ENCODE data around the gene GATA5. TPM values are rescaled to one million over a fixed set of nuclear protein-coding genes. Genes with fewer than 3 reads are reported as not detected.

Gene GATA5
- total RNA-seq, 2 donors from 2014 or later = not detected

DNA sequence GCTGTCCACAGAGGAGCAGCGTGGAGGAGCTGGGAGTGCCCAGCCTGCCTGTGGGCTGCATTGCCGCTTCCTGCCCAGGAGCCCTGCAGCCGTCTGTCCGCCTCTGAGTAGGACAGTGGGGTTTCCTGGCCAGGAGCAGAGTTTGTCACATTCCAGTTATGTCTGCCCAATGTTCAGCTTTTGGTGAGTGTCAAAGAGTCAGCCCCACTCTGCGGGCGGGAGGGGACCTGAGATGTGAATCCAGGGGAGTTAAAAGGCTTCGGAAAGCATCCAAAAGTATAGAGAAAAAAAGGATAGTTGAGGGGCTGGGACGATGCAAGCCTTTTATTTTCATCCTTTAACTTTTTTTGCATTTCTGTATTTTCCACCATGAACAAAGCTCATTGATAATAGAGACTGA lies 7.2 kb upstream of the GATA5 start:
- ATAC-seq (no peak), DNase-seq (ENCODE audit: low spot score in 2 of 2) (no peak)
- Mint-ChIP-seq H3K36me3 (no peaks in the 10 kb centered on the region), H3K9me3 (no peaks in the 10 kb centered on the region), H3K27ac (no peak overlapping the region)

DNA sequence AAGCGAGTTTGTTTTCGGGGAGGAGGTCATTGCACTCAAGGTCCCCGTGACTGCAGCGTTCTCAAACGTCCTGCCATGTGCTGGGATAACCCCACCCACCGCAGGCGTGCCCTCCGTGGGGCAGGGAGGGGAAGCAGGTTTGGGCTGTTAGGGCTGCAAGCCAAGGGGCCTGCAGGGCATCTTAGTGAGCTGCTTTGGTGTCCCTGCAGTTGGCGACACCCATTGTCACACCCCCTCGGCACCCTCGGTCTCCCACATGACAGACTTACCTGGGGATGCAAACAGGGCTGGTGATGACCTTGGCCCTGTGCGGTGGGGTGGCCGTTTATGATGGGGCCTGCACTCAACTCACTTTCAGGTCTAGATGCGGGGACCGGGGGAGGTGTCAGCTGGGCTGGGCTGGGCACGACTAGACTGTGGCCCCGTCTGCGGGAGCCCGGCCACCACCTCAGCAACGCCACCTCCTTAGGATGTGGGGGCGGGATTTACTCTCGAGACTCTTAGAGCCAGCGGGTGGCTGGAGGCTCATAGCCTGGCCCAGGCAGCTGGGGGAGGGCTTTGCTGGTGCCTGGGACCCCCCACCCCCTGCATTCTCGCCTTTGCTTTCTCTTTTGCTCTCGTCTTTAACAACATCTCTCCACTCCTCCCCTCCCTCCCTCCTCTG lies 6.5 kb upstream of the GATA5 start:
- no peaks in the 10 kb centered on the region for H3K36me3 Mint-ChIP-seq
- H3K9me3 Mint-ChIP-seq = no peaks in the 10 kb centered on the region
- H3K27ac Mint-ChIP-seq = no peak overlapping the region
- DNase-seq (ENCODE audit: low spot score in 2 of 2) (no peak), ATAC-seq (no peak)

DNA sequence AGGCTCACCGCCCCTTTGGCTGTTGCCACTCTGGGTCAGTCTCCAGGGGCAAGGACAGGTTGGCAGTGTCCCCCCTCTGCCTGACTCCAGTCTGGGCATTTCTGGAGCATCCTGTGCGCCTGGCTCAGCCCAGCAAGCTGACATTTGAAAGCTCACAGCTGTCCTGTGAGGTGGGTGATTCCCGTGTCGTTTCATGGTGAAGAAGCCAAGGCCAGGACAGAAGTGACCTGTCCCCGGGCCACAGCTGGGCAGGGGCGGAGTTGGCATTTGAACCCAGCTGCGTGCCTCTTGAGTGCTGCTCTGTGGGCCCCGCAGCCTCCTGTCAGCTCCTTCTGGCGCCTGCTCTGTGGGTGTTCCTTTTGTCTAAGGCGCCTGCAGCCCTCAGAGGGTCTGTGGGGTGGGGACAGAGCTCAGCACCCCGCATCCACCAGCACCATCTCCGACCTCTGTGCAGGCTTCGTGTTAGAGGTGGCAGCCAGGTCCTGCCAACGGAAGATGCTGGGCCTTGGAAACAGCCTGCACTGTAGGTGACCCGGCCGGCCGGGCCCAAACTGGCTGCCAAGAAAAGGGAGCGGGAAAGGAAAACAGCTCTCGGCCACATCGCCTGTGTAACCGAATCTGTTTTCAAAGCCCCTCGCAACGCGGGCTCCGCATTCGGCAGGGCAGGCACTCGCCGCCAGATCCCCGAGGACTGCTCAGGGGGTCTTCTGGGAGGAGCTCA lies 5.8 kb upstream of the GATA5 start:
- H3K27ac Mint-ChIP-seq = no peak overlapping the region

DNA sequence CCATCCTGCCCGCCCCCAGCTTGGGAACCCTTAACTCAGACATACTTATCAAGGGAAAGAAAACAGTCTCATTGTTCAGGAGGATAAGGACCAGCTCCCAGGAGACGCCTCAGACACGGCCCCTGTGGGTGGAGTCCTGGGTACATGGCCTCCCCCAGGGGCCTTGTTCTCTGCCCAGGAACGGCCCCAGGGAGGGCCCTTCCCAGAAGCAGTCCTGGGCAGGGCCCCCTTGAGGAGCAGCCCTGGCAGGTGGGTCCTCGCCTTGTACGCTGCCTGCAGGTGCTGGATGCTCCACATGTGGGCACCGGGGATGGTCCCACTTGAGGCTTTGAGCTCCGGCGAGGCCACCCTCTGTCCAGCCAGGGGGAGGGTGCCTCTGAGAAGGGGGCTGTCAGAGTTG lies 4.5 kb upstream of the GATA5 start:
- Mint-ChIP-seq H3K9me3 (no peaks in the 10 kb centered on the region), H3K36me3 (no peaks in the 10 kb centered on the region), H3K27ac (no peak overlapping the region)
- no peak for ATAC-seq
- no peak for DNase-seq (ENCODE audit: low spot score in 2 of 2)

More for the DNA sequence above, 5.8 kb upstream of the GATA5 start:
- no peak for ATAC-seq
- DNase-seq (ENCODE audit: low spot score in 2 of 2) = no peak
- Mint-ChIP-seq H3K9me3 (no peaks in the 10 kb centered on the region), H3K36me3 (no peaks in the 10 kb centered on the region)

DNA sequence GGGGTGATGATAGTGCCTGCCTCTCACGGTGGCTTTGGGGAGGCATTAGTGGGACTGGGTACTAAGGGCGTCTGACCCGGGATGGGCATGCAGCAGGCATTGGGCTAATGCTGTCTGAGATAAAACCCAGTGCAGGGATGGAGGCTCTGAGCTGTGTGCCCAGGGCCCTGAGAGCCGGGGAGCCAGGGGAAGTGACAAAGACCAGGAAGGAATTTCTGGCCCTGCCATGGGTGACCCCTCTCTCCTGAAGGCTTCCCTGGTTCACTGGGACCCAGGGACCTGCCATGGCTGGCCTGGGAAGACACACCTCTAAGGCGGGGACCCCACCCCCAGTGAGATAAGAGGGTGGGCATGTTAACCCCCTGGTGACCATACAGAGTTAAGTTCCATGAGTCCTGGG lies 3.9 kb upstream of the GATA5 start:
- ATAC-seq (no peak), DNase-seq (ENCODE audit: low spot score in 2 of 2) (no peak)
- H3K9me3 Mint-ChIP-seq = no peaks in the 10 kb centered on the region
- no peak overlapping the region for H3K27ac Mint-ChIP-seq
- no peaks in the 10 kb centered on the region for H3K36me3 Mint-ChIP-seq

DNA sequence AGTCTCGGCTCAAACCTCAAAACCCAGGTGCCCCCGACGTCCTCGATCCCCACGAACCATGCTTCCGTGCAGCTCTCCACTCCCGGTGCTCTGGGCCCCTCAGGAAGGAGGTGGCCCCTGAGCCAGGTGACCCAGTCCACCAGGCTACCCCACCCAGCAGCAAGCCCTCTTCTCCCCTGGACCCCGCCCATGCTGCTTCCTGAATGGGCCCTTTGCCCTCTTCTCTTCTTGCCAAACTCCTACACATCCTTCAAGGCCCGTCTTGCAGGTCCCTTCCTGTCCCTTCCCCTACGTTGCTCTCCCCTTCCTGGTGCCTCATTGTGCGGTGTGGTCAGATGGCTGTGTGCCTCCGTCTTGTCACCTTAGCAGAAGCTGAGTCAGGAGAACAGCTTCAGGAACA lies 3.4 kb upstream of the GATA5 start:
- H3K9me3 Mint-ChIP-seq = no peaks in the 10 kb centered on the region
- no peak overlapping the region for H3K27ac Mint-ChIP-seq
- no peaks in the 10 kb centered on the region for H3K36me3 Mint-ChIP-seq
- ATAC-seq = no peak
- DNase-seq (ENCODE audit: low spot score in 2 of 2) = no peak

DNA sequence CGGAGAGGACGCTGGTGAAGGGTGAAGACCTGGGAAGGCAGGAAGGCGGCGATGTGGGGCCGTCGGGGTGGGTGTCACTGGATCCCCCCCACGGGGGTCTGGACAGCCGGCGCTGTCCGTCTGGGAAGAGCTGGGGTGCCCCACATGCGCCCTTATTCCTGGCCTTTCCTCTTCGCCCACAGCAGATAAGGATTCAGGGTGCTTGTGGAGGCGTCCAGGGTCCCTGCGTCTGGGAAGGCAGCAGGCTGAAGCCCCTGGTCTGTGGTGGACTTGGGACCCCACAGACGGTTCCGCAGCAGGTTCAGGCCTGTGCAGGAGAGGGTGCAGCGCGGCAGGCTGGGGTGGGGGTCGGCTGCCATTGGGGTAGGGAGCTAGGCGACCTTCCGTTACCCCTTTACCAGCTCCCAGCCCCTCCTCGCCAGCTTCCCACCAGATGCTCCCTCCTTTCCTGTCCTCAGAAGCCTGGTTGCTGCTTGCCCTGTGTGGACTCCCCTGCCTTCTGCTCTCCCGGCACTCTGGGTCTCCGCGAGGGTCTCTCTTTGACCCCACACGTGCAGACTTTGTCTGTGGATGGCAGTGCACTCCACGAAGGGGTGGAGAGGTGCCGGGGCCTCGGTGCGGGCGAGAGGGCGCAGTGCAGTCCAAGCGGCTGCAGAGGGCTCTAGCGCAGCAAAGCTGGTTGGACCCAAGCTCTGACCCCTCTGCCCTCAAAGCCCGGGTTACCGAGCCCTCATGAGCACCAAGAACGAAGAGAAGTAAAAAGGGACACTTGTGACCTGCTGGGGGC lies 2.1 kb upstream of the GATA5 start:
- ATAC-seq (no peak), DNase-seq (ENCODE audit: low spot score in 2 of 2) (no peak)
- Mint-ChIP-seq H3K9me3 (no peaks in the 10 kb centered on the region), H3K36me3 (no peaks in the 10 kb centered on the region), H3K27ac (no peak overlapping the region)

DNA sequence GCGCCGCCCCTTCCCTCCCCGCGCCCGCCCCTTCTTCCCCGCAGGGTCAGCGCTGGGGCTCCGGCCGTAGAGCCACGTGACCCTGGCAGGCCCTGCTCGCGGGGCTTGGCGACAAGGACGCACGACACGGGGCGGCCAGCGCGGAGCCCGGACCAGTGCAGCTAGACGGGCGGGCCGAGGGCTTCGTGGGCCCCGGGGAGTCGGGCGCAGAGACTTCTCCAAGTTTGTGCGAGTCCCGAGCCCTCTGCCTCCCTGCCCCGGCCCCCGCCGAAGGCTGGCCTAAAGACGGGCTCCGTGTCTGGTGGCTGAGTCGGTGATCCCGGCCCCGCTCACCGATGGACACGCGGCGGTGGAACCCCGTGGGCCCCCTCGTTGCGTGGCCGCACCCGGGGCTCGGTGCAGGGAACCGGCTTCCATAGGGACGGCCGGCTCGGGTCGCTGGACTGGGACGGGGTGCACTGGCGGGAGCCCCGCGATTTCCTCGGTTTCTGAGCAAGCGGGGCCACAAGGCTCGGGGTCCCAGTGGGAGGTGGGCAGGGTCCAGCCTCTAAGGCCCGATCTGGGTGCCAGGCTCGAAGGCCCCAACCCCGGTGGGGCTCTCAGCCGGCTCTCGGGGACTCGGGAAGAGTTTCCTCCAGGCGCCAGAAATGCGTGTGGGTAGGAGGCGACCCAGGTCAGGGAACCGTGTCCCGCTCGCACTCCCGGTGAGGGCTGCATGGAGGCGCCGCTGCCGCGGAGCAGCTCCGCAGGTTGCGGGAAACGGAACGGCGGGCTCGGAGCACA lies 452 bp upstream of the GATA5 start:
- Mint-ChIP-seq H3K9me3 (no peaks in the 10 kb centered on the region), H3K36me3 (no peaks in the 10 kb centered on the region), H3K27ac (no peak overlapping the region)
- ATAC-seq = peak in 1 of 2 donors; percentile 31
- no peak for DNase-seq (ENCODE audit: low spot score in 2 of 2)

DNA sequence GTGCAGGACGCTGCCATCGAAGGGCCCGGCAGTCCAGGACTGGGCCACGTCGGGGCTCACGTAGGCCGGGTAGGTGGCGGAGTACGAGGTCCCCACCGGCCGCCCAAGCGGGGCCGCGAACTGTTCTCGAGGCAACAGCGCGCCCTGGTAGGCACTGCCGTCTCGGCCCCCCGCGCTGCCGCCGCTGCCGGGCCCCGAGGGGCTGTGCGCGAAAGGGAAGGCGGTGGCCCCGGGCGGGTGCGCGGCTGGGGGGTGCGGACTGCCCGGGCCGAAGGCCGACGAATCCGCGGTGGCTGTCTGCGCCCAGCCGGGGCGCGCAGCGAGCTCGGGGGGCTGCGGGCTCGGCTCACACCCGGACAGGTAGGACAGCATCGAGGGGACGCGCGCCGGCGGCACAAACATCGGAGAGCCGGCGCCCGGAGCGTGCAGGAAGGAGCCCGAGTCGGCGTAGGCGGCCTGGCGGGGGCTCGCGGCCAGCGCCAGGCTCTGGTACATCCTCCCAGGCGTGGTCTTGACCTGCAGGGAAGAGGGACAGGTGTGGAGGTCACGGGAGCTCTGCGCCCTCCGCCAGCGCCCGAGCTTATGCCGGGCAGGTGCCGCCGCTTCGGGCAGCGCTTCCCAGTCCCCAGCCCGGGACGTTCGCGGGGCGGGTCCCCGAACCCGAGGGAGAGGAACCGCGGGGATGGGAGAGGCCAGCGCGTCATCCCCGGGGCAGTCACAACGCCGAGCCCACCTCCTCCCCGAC lies 596 bp downstream of the GATA5 start:
- no peaks in the 10 kb centered on the region for H3K9me3 Mint-ChIP-seq
- H3K27ac Mint-ChIP-seq = no peak overlapping the region
- no peaks in the 10 kb centered on the region for H3K36me3 Mint-ChIP-seq
- no peak for DNase-seq (ENCODE audit: low spot score in 2 of 2)
- ATAC-seq = no peak

DNA sequence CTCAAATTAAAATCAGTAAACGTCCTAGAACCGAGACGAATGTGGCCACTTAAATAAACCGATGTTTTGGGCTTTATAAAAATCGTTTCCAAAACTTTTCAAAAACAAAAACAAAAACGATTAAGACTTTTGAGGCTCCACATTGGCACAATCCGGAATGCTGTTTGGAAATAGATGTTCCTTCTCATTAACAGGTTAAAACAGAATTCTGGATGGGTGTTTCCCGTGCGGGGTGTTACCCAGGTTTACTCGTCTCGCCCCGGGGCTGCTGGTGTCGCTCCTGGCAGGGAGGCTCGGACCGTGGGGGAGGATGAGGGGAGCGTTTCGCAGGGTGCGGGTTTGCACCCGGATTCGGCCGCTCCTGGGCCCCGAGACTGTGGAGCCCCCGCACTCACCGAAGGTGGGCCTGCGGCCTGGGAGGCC lies 1.2 kb downstream of the GATA5 start:
- ATAC-seq (no peak), DNase-seq (ENCODE audit: low spot score in 2 of 2) (no peak)
- no peaks in the 10 kb centered on the region for H3K9me3 Mint-ChIP-seq
- H3K36me3 Mint-ChIP-seq = no peaks in the 10 kb centered on the region
- no peak overlapping the region for H3K27ac Mint-ChIP-seq

DNA sequence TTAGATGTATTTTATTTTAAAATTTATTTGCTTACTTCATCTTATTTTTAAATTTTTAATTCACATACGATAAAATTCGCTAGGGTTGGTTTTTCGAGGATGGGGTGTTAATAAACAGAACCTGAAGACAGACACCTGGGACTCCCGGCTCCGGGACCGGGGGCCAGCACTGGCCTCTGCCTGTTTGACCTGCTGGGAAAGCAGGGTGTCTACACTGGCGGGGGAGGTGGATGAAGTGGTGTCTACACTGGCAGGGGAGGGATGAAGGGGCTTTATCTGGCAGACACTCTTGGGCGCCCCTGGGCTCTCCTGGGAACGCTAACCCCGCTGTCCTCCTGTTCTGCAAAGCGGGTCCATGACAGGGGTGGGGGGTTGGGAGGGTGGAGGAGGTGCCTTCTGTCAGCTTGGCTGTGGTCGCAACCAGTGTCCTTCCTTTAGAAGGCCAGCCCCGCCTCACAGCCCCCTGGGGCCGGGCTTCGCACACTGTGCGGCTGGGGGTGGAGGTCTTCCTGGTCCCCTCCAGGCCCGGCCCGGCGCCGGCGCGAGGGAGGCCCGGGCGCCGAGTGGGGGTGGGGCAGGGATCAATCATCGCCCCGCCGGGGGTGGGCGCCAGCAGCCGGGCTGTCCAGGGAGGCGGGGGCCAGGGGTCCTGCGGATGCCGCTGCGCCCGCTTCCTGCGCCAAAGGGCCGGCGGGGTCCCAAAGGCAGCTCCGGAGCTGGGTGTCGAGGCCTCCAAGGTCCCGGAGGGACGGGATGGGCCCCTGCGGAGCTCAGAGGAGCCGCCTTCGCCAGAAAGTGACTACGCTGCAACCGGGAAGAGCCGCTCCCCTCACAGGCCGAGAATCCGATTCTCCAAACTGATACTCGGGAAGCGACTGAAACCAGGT lies 1.8 kb downstream of the GATA5 start:
- no peaks in the 10 kb centered on the region for H3K9me3 Mint-ChIP-seq
- ATAC-seq (no peak), DNase-seq (ENCODE audit: low spot score in 2 of 2) (no peak)
- no peaks in the 10 kb centered on the region for H3K36me3 Mint-ChIP-seq
- no peak overlapping the region for H3K27ac Mint-ChIP-seq

DNA sequence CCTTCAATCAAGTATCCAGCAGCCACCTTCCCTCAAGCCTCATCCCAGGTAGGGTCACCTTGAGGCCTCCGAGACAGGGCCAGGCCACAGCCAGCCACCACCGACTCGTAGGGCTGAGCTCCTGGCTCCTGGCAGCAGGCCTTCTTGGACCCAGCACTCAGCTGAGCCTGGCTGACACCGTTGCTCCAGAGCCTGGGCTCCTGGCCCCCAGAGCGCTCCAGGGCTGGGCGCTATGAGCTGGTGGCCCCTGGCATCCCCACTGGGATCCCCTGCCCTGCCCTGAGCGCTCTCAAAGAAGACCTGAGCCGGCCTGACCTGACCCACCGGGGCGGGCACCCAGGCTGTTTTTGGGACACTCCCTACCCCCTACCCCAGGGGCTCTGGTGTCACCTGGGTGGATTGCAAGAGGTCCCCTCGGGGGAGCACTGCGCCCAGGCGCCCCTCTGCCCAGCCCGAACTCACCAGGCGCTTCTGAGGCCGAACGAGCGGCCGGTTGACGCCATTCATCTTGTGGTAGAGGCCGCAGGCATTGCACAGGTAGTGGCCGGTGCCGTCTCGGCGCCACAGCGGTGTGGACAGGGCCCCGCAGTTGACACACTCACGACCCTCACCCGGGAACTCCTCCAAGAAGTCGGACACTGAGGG lies 2.7 kb downstream of the GATA5 start:
- no peak overlapping the region for H3K27ac Mint-ChIP-seq
- ATAC-seq (no peak), DNase-seq (ENCODE audit: low spot score in 2 of 2) (no peak)
- H3K36me3 Mint-ChIP-seq = no peaks in the 10 kb centered on the region
- H3K9me3 Mint-ChIP-seq = no peaks in the 10 kb centered on the region

DNA sequence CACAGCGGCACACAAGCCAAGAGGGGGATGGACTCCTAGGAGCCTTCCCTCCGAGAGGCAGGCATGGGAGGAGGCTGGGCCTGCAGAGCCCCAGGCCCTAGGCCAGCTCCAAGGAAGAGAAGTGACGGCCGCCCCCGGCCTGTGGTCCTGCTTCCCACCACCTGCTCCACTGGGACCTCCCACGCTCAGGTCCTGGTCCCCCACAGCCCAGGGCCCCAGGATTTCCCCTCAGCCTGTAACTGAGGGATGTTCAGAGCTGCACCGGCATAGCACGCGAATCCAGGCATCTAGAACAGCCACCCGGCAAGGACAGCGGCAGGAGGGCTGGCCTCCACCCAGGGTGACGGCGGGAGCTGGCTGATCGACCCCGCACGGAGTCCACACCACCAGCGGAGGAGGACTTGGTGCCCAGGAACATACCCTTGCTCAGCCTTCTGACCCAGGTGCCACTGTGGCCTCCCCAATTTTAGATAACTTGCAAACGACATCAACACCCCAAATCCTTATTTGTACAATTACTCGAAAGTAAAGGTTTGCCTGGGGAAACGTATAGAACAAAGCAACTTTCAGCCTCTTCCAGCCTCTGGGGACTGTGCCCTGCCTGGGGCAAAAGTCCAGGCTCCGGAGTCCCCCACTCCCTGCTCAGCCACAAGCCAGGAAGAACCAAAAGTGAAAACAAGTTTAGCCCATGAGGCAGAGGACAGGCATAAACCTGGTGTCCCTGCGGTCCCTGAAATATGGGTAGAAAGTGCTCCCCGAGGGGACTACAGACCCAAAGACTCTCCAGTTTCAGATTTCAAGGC lies 3.5 kb downstream of the GATA5 start:
- Mint-ChIP-seq H3K36me3 (no peaks in the 10 kb centered on the region), H3K9me3 (no peaks in the 10 kb centered on the region), H3K27ac (no peak overlapping the region)
- ATAC-seq = no peak
- DNase-seq (ENCODE audit: low spot score in 2 of 2) = no peak

DNA sequence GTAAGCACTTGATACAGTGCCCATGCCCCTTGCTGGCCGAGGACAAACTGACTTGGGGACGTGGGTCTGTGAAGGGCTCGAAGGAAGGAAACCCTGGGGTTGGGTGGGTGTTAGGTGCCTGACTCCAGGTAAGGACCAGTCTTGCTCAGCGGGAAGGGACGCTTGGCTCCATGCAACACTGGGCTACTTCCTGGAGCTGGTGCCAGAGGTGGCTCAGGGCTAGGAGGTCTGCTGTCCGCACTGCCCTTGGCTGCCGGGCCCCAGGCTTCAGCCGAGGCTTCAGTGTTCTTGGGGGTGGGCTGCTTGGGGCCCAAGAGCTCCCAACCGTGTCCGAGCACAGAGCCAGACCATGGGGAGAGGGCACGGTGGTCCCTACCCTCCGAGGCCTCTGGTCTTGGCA lies 5.3 kb downstream of the GATA5 start:
- Mint-ChIP-seq H3K27ac (no peak overlapping the region), H3K9me3 (no peaks in the 10 kb centered on the region), H3K36me3 (no peaks in the 10 kb centered on the region)
- no peak for DNase-seq (ENCODE audit: low spot score in 2 of 2)
- no peak for ATAC-seq

Data from activated naive CD4-positive, alpha-beta T cell treated with anti-CD3 and anti-CD28 coated beads, Interleukin-2, amount 50 U/mL, for 72 hours (primary cell).